ENCODE results near the gene GSN.

GSN gene

GRCh38 chr9:121286688-121286972, 18.7 kb downstream of the GSN start:
- no peak overlapping the region for H3K4me3 ChIP-seq (ENCODE audit: low read length)
- no peak for TF ChIP-seq CTCF (IDR thresholded peaks at IDR 0.05; ENCODE audit: low read depth, low read length, poor library complexity, severe bottlenecking)
- TF ChIP-seq EZH2phosphoT487 (IDR thresholded peaks at IDR 0.05; ENCODE audit: borderline replicate concordance, low read length), result no peak
- H3K27ac ChIP-seq (ENCODE audit: low read depth, low read length), result no peak overlapping the region
- no peaks in the 10 kb centered on the region for H3K9me2 ChIP-seq (replicated peaks; ENCODE audit: control insufficient read depth, low read length)
- H3K79me2 ChIP-seq (ENCODE audit: control insufficient read depth, low read length), result no peaks in the 10 kb centered on the region
- no peaks in the 10 kb centered on the region for H3F3A ChIP-seq (ENCODE audit: control insufficient read depth, insufficient read depth)
- no peaks in the 10 kb centered on the region for H3K36me3 ChIP-seq (ENCODE audit: control insufficient read depth, low read length)
- no peak overlapping the region for H3K4me2 ChIP-seq (ENCODE audit: low read length)
- H3K9me3 ChIP-seq (ENCODE audit: control insufficient read depth, insufficient read depth, low read length), result no peaks in the 10 kb centered on the region
- H3K4me1 ChIP-seq (ENCODE audit: control insufficient read depth, low read length), result peaks cover 9% of the 10 kb centered on the region
- H3K27me3 ChIP-seq (ENCODE audit: control insufficient read depth, low read length), result no peaks in the 10 kb centered on the region
- H4K20me1 ChIP-seq (ENCODE audit: control insufficient read depth, insufficient read depth, low read depth, low read length), result no peaks in the 10 kb centered on the region

GRCh38 chr9:121286973-121287741, 19.2 kb downstream of the GSN start:
- Histone ChIP-seq H3F3A (ENCODE audit: control insufficient read depth, insufficient read depth) (no peaks in the 10 kb centered on the region), H3K79me2 (ENCODE audit: control insufficient read depth, low read length) (no peaks in the 10 kb centered on the region), H3K27ac (ENCODE audit: low read depth, low read length) (no peak overlapping the region), H3K9me3 (ENCODE audit: control insufficient read depth, insufficient read depth, low read length) (no peaks in the 10 kb centered on the region), H3K9me2 (replicated peaks; ENCODE audit: control insufficient read depth, low read length) (no peaks in the 10 kb centered on the region), H3K4me1 (ENCODE audit: control insufficient read depth, low read length) (peaks cover 9% of the 10 kb centered on the region), H3K4me3 (ENCODE audit: low read length) (no peak overlapping the region), H3K27me3 (ENCODE audit: control insufficient read depth, low read length) (no peaks in the 10 kb centered on the region), H4K20me1 (ENCODE audit: control insufficient read depth, insufficient read depth, low read depth, low read length) (no peaks in the 10 kb centered on the region), H3K36me3 (ENCODE audit: control insufficient read depth, low read length) (no peaks in the 10 kb centered on the region), H3K4me2 (ENCODE audit: low read length) (no peak overlapping the region)
- TF ChIP-seq CTCF (IDR thresholded peaks at IDR 0.05; ENCODE audit: low read depth, low read length, poor library complexity, severe bottlenecking) (no peak), EZH2phosphoT487 (IDR thresholded peaks at IDR 0.05; ENCODE audit: borderline replicate concordance, low read length) (no peak)

GRCh38 chr9:121288673-121289025, 20.7 kb downstream of the GSN start:
- TF ChIP-seq EZH2phosphoT487 (IDR thresholded peaks at IDR 0.05; ENCODE audit: borderline replicate concordance, low read length) (no peak), CTCF (IDR thresholded peaks at IDR 0.05; ENCODE audit: low read depth, low read length, poor library complexity, severe bottlenecking) (no peak)
- no peak overlapping the region for H3K4me2 ChIP-seq (ENCODE audit: low read length)

More at GRCh38 chr9:121288673-121289025, 20.7 kb downstream of the GSN start:
- no peaks in the 10 kb centered on the region for H3F3A ChIP-seq (ENCODE audit: control insufficient read depth, insufficient read depth)
- H4K20me1 ChIP-seq (ENCODE audit: control insufficient read depth, insufficient read depth, low read depth, low read length), result no peaks in the 10 kb centered on the region
- H3K9me2 ChIP-seq (replicated peaks; ENCODE audit: control insufficient read depth, low read length), result no peaks in the 10 kb centered on the region
- H3K36me3 ChIP-seq (ENCODE audit: control insufficient read depth, low read length), result no peaks in the 10 kb centered on the region
- H3K4me3 ChIP-seq (ENCODE audit: low read length), result no peak overlapping the region
- H3K27me3 ChIP-seq (ENCODE audit: control insufficient read depth, low read length), result no peaks in the 10 kb centered on the region
- H3K4me1 ChIP-seq (ENCODE audit: control insufficient read depth, low read length), result peaks cover 9% of the 10 kb centered on the region
- H3K9me3 ChIP-seq (ENCODE audit: control insufficient read depth, insufficient read depth, low read length), result no peaks in the 10 kb centered on the region
- no peak overlapping the region for H3K27ac ChIP-seq (ENCODE audit: low read depth, low read length)
- no peaks in the 10 kb centered on the region for H3K79me2 ChIP-seq (ENCODE audit: control insufficient read depth, low read length)
